HepG2 (cell line): ENCODE results near the gene BTRC. TPM values are rescaled to one million over a fixed set of nuclear protein-coding genes. Genes with fewer than 3 reads are reported as not detected.
A peak's percentile ranks its signal among the peaks of the same experiment; 100 is the strongest.

Source experiments
- AGO1 ChIP-seq: fragments of 200-400 bp; formaldehyde crosslinking; IDR thresholded peaks from 2 replicates; pipeline ENCODE4 v1.6.1; 2017; ENCODE audit warnings: mild to moderate bottlenecking, low read depth, low read length, moderate library complexity; ENCODE audit not compliant: poor library complexity, severe bottlenecking
- PAF1 ChIP-seq: IDR thresholded peaks from 2 replicates; pipeline ENCODE4 v1.6.1; 2016; ENCODE audit warnings: missing genetic modification reagents, missing compliant biosample characterization
- RBM22 ChIP-seq: fragments of 200-400 bp; formaldehyde crosslinking; optimal IDR thresholded peaks from 2 replicates; pipeline ENCODE3; 2017; ENCODE audit warnings: mild to moderate bottlenecking, low read length, moderate library complexity
- SIN3B ChIP-seq: fragments of 150-350 bp; IDR thresholded peaks from 2 replicates; pipeline ENCODE4 v1.6.1; 2014; ENCODE audit warnings: low read length
- THAP11 ChIP-seq: IDR thresholded peaks from 2 replicates; pipeline ENCODE4 v1.6.1; 2016; ENCODE audit warnings: missing biosample characterization, missing genetic modification reagents
- TOE1 ChIP-seq: sonication (generic); formaldehyde crosslinking; IDR thresholded peaks from 2 replicates; pipeline ENCODE4 v1.4.0; 2020; ENCODE audit warnings: mild to moderate bottlenecking, missing genetic modification reagents
- ZBTB20 ChIP-seq: sonication (generic); formaldehyde crosslinking; IDR thresholded peaks from 2 replicates; pipeline ENCODE4 v1.8.1; 2023; ENCODE audit warnings: missing genetic modification reagents, low read depth, mild to moderate bottlenecking, borderline replicate concordance
- ZFP36 ChIP-seq: fragments of 150-350 bp; IDR thresholded peaks from 2 replicates; pipeline ENCODE4 v1.6.1; 2018; ENCODE audit warnings: borderline replicate concordance, low read length, low read depth; ENCODE audit not compliant: partially characterized antibody
- ZNF10 ChIP-seq: sonication (generic); formaldehyde crosslinking; IDR thresholded peaks from 2 replicates; pipeline ENCODE4 v1.4.0; 2020; ENCODE audit warnings: mild to moderate bottlenecking, low read depth, missing genetic modification reagents, borderline replicate concordance
- ZNF121 ChIP-seq: sonication (generic); formaldehyde crosslinking; IDR thresholded peaks from 2 replicates; pipeline ENCODE4 v1.5.0; 2020; ENCODE audit warnings: mild to moderate bottlenecking, missing genetic modification reagents
- ZNF138 ChIP-seq: sonication (generic); formaldehyde crosslinking; IDR thresholded peaks from 2 replicates; pipeline ENCODE4 v1.5.0; 2020; ENCODE audit warnings: mild to moderate bottlenecking, low read depth, missing genetic modification reagents
- ZNF205 ChIP-seq: IDR thresholded peaks from 2 replicates; pipeline ENCODE4 v1.6.1; 2018; ENCODE audit warnings: missing biosample characterization, missing genetic modification reagents
- ZNF234 ChIP-seq: sonication (generic); formaldehyde crosslinking; conservative IDR thresholded peaks from 2 replicates; pipeline ENCODE4 v1.5.1; 2020; ENCODE audit warnings: mild to moderate bottlenecking, missing genetic modification reagents
- ZNF431 ChIP-seq: sonication (generic); formaldehyde crosslinking; IDR thresholded peaks from 2 replicates; pipeline ENCODE4 v1.9.0; 2022; ENCODE audit warnings: missing genetic modification reagents, low read depth, mild to moderate bottlenecking, borderline replicate concordance
- ZNF788 ChIP-seq: sonication (generic); formaldehyde crosslinking; IDR thresholded peaks from 2 replicates; pipeline ENCODE4 v1.5.0; 2020; ENCODE audit warnings: mild to moderate bottlenecking, missing genetic modification reagents, borderline replicate concordance
- polyA plus RNA-seq, 8 experiments: library from polyadenylated mRNA; depleted of rRNA in 3 of 8; stranded (reverse) in 7 of 8; unstranded in 1 of 8; fragments of >200 nt; fragmentation: Illumina TruSeq in 4 of 8; extraction: Trizol in 4 of 8; gene quantifications; 2 replicates each; pipeline versions ENCODE4 v1.2.1 to v1.2.3, GENCODE V29; 2011 to 2016; ENCODE audit warnings: low read depth in 4 of 8, missing spikeins in 1 of 8, mixed read lengths in 1 of 8; ENCODE audit not compliant: insufficient read depth in 1 of 8
- total RNA-seq, 5 experiments: library from RNA; depleted of rRNA; stranded (reverse); fragments of >200 nt; fragmentation: Illumina TruSeq; extraction: Trizol; gene quantifications; 2 replicates each; pipeline ENCODE4 v1.2.3, GENCODE V29; 2016; ENCODE audit warnings: low read depth in 1 of 5
- TF ChIP-seq, protein P1 (sequence below): fragments of 450-650 bp; IDR thresholded peaks from 2 replicates; pipeline ENCODE4 v1.6.1; 2017; ENCODE audit warnings: mild to moderate bottlenecking
- TF ChIP-seq, protein P2 (sequence below): sonication (generic); formaldehyde crosslinking; IDR thresholded peaks from 2 replicates; pipeline ENCODE4 v1.4.0; 2020; ENCODE audit warnings: missing genetic modification reagents, borderline replicate concordance
- TF ChIP-seq, protein P3 (sequence below): sonication (generic); formaldehyde crosslinking; IDR thresholded peaks from 2 replicates; pipeline ENCODE4 v1.8.0; 2022; ENCODE audit warnings: low read depth, missing genetic modification reagents
- TF ChIP-seq, protein P4 (sequence below): sonication (generic); formaldehyde crosslinking; conservative IDR thresholded peaks from 2 replicates; pipeline ENCODE4 v1.8.0; 2022; ENCODE audit warnings: low read depth, missing genetic modification reagents

The BTRC gene
- total and polyA plus RNA-seq, 2 of the 13 experiments (the other 11 are each of a cell fraction or from before 2014, with no cell fraction given), result 12.0 to 14.4 TPM

DNA sequence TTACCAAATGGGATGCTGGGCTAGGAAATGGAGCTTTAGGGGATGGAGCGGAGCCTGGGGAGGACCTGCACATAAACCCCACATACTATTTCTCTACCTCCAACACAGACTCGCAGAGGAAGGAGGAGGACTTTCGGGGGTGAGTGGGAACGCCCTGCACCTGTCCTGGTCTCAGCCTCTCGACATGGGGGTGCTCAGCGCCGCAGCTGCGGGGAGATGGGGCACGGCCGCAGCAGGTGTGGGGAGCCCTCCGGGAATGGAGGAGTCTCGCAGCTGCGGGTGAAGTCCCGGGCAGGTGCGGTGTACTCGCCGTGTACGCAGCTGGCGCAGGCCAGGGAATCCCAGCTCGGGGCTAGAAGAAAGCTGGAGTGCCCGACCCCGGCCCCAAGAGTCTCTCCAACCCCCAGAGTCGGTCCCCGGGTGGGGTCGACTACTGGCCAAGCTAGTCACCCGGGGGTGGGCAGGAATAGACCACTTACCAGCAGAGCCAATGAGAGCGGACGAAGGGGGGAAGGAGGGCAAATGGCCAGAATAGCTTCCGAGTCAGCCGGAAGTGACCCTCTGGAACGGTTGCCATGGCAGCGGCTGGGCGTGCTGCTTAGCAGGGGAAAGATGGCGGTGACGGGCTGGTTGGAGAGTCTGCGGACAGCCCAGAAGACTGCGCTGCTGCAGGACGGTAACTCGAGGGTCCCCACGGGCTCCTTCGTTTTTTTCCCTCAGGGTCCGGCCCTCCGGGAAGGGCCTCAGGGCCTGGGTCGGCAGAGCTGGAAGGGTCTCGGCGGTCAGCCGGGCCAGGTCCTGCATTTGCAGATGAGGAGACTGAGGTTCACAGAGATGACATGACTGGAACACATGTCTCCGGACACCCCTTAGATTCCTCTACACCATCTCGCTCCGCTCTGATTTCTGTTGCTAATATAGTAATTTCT is 234.0 kb downstream of the BTRC start, which contains the start of the genes DPCD and POLL (continued):
- TF ChIP-seq ZNF121 (CRISPR knock-in tag), result no peak
- TF ChIP-seq TOE1 (CRISPR knock-in tag), result peak; percentile 37; the same call in 1 of the 2 replicates
- TF ChIP-seq ZNF138, result peak; percentile 30; the same call in 1 of the 2 replicates
- peak; percentile 12 for TF ChIP-seq AGO1
- TF ChIP-seq ZNF234 (CRISPR knock-in tag), result no peak
- TF ChIP-seq, protein P1, sequence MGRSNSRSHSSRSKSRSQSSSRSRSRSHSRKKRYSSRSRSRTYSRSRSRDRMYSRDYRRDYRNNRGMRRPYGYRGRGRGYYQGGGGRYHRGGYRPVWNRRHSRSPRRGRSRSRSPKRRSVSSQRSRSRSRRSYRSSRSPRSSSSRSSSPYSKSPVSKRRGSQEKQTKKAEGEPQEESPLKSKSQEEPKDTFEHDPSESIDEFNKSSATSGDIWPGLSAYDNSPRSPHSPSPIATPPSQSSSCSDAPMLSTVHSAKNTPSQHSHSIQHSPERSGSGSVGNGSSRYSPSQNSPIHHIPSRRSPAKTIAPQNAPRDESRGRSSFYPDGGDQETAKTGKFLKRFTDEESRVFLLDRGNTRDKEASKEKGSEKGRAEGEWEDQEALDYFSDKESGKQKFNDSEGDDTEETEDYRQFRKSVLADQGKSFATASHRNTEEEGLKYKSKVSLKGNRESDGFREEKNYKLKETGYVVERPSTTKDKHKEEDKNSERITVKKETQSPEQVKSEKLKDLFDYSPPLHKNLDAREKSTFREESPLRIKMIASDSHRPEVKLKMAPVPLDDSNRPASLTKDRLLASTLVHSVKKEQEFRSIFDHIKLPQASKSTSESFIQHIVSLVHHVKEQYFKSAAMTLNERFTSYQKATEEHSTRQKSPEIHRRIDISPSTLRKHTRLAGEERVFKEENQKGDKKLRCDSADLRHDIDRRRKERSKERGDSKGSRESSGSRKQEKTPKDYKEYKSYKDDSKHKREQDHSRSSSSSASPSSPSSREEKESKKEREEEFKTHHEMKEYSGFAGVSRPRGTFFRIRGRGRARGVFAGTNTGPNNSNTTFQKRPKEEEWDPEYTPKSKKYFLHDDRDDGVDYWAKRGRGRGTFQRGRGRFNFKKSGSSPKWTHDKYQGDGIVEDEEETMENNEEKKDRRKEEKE, result no peak
- TF ChIP-seq, protein P2, sequence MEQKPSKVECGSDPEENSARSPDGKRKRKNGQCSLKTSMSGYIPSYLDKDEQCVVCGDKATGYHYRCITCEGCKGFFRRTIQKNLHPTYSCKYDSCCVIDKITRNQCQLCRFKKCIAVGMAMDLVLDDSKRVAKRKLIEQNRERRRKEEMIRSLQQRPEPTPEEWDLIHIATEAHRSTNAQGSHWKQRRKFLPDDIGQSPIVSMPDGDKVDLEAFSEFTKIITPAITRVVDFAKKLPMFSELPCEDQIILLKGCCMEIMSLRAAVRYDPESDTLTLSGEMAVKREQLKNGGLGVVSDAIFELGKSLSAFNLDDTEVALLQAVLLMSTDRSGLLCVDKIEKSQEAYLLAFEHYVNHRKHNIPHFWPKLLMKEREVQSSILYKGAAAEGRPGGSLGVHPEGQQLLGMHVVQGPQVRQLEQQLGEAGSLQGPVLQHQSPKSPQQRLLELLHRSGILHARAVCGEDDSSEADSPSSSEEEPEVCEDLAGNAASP (CRISPR knock-in tag), result no peak
- TF ChIP-seq ZNF10 (CRISPR knock-in tag), result no peak
- TF ChIP-seq, protein P3, sequence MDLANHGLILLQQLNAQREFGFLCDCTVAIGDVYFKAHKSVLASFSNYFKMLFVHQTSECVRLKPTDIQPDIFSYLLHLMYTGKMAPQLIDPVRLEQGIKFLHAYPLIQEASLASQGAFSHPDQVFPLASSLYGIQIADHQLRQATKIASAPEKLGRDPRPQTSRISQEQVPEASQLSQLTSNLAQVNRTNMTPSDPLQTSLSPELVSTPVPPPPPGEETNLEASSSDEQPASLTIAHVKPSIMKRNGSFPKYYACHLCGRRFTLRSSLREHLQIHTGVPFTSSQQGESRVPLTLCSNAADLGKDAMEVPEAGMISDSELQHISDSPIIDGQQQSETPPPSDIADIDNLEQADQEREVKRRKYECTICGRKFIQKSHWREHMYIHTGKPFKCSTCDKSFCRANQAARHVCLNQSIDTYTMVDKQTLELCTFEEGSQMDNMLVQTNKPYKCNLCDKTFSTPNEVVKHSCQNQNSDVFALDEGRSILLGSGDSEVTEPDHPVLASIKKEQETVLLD (CRISPR knock-in tag), result no peak
- TF ChIP-seq ZNF431 (CRISPR knock-in tag), result peak; percentile 63; the same call in 1 of the 2 replicates
- TF ChIP-seq SIN3B, result peak; percentile 70
- no peak for TF ChIP-seq ZNF205 (CRISPR knock-in tag)
- TF ChIP-seq THAP11 (CRISPR knock-in tag), result peak; percentile 93
- no peak for TF ChIP-seq ZBTB20
- peak; percentile 98 for TF ChIP-seq RBM22
- no peak for TF ChIP-seq ZFP36
- TF ChIP-seq, protein P4, sequence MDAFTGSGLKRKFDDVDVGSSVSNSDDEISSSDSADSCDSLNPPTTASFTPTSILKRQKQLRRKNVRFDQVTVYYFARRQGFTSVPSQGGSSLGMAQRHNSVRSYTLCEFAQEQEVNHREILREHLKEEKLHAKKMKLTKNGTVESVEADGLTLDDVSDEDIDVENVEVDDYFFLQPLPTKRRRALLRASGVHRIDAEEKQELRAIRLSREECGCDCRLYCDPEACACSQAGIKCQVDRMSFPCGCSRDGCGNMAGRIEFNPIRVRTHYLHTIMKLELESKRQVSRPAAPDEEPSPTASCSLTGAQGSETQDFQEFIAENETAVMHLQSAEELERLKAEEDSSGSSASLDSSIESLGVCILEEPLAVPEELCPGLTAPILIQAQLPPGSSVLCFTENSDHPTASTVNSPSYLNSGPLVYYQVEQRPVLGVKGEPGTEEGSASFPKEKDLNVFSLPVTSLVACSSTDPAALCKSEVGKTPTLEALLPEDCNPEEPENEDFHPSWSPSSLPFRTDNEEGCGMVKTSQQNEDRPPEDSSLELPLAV (CRISPR knock-in tag), result no peak
- no peak for TF ChIP-seq PAF1 (CRISPR knock-in tag)
- TF ChIP-seq ZNF788 (CRISPR knock-in tag), result peak; percentile 40; the same call in 1 of the 2 replicates
